DOHH2 (cell line): Measurements from ENCODE around the gene ANKRD66.

Experiments
- EZH2phosphoT487 ChIP-seq: fragments of 200-600 bp; sonication (generic); IDR thresholded peaks from 2 replicates; pipeline ENCODE4 v1.6.1; 2017; ENCODE audit warnings: borderline replicate concordance, mild to moderate bottlenecking, antibody characterized with exemption, low read length, moderate library complexity, mixed read lengths
- TF ChIP-seq, protein P1 (sequence below): fragments of 200-600 bp; sonication (generic); IDR thresholded peaks from one replicate; pipeline ENCODE4 v1.5.1; 2014; ENCODE audit warnings: antibody characterized with exemption, mild to moderate bottlenecking, low read depth, low read length; ENCODE audit not compliant: poor library complexity, severe bottlenecking

- TF ChIP-seq, protein P1, sequence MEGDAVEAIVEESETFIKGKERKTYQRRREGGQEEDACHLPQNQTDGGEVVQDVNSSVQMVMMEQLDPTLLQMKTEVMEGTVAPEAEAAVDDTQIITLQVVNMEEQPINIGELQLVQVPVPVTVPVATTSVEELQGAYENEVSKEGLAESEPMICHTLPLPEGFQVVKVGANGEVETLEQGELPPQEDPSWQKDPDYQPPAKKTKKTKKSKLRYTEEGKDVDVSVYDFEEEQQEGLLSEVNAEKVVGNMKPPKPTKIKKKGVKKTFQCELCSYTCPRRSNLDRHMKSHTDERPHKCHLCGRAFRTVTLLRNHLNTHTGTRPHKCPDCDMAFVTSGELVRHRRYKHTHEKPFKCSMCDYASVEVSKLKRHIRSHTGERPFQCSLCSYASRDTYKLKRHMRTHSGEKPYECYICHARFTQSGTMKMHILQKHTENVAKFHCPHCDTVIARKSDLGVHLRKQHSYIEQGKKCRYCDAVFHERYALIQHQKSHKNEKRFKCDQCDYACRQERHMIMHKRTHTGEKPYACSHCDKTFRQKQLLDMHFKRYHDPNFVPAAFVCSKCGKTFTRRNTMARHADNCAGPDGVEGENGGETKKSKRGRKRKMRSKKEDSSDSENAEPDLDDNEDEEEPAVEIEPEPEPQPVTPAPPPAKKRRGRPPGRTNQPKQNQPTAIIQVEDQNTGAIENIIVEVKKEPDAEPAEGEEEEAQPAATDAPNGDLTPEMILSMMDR: no peak
- TF ChIP-seq EZH2phosphoT487: no peak
Observed at GRCh38 chr6:46733341-46733801, 13.4 kb upstream of the ANKRD66 start.
